H1 (cell line): Measurements from ENCODE around the gene CDC45. TPM values are rescaled to one million over a fixed set of nuclear protein-coding genes. Genes with fewer than 3 reads are reported as not detected.

Experiments used
- ASH2L ChIP-seq: fragments of 200-600, 300-600 bp; sonication (generic); IDR thresholded peaks from one replicate; pipeline ENCODE4 v1.7.1; 2017; ENCODE audit warnings: low read length
- BACH1 ChIP-seq: IDR thresholded peaks from 2 replicates; pipeline ENCODE4 v1.6.1; 2012; ENCODE audit warnings: low read length, improper control_type of control experiment
- CREB1 ChIP-seq: IDR thresholded peaks from 2 replicates; pipeline ENCODE4 v1.6.1; 2012; ENCODE audit warnings: inconsistent platforms
- EZH2 ChIP-seq: fragments of 200-600 bp; sonication (generic); IDR thresholded peaks from 2 replicates; pipeline ENCODE4 v1.7.1; 2012; ENCODE audit warnings: low read depth, mild to moderate bottlenecking, moderate library complexity, low read length, inconsistent platforms; ENCODE audit not compliant: severe bottlenecking
- GTF2F1 ChIP-seq: IDR thresholded peaks from 2 replicates; pipeline ENCODE4 v1.6.1; 2012; ENCODE audit warnings: low read depth, low read length, improper control_type of control experiment, borderline replicate concordance
- HDAC2 ChIP-seq, 2 experiments: fragments of 300-600 bp in 1 of 2; sonication (generic) in 1 of 2; IDR thresholded peaks; 2 replicates each; pipeline ENCODE4 v1.6.1; 2011 to 2012; ENCODE audit warnings: low read depth in 2 of 2, low read length in 2 of 2, mild to moderate bottlenecking in 2 of 2, moderate library complexity in 2 of 2, borderline replicate concordance in 1 of 2, inconsistent platforms in 1 of 2
- JUND ChIP-seq: IDR thresholded peaks from 2 replicates; pipeline ENCODE4 v1.6.1; 2011; ENCODE audit warnings: mild to moderate bottlenecking, improper control_type of control experiment, low read length
- KDM1A ChIP-seq: fragments of 200-600, 300-600 bp; sonication (generic); IDR thresholded peaks from 2 replicates; pipeline ENCODE4 v1.7.1; 2016; ENCODE audit warnings: mild to moderate bottlenecking, low read length, borderline replicate concordance
- KDM4A ChIP-seq: IDR thresholded peaks from one replicate; pipeline ENCODE4 v1.7.1; 2012; ENCODE audit warnings: low read depth, mild to moderate bottlenecking, moderate library complexity, low read length, inconsistent platforms; ENCODE audit not compliant: severe bottlenecking
- KDM5A ChIP-seq: fragments of 200-600 bp; IDR thresholded peaks from 2 replicates; pipeline ENCODE4 v1.7.1; 2012; ENCODE audit warnings: mild to moderate bottlenecking, low read length, inconsistent platforms, mixed read lengths
- POU5F1 ChIP-seq: IDR thresholded peaks from 2 replicates; pipeline ENCODE4 v1.6.1; 2011; ENCODE audit warnings: low read depth, mild to moderate bottlenecking, low read length, moderate library complexity
- RBBP5 ChIP-seq: IDR thresholded peaks from 2 replicates; pipeline ENCODE4 v1.7.1; 2012; ENCODE audit warnings: low read depth, mild to moderate bottlenecking, inconsistent platforms, low read length, moderate library complexity, borderline replicate concordance
- RXRA ChIP-seq: IDR thresholded peaks from 2 replicates; pipeline ENCODE4 v1.6.1; 2011; ENCODE audit warnings: low read depth, mild to moderate bottlenecking, low read length, moderate library complexity; ENCODE audit not compliant: insufficient read depth
- SP2 ChIP-seq: IDR thresholded peaks from 2 replicates; pipeline ENCODE4 v1.6.1; 2012; ENCODE audit warnings: mild to moderate bottlenecking, low read length, inconsistent platforms
- SUZ12 ChIP-seq: fragments of 200-600 bp; sonication (generic); IDR thresholded peaks from 2 replicates; pipeline ENCODE4 v1.6.1; 2012; ENCODE audit warnings: mild to moderate bottlenecking, inconsistent platforms, low read length, moderate library complexity, mixed read lengths
- TAF1 ChIP-seq: IDR thresholded peaks from 2 replicates; pipeline ENCODE4 v1.6.1; 2011; ENCODE audit warnings: mild to moderate bottlenecking, low read depth, low read length
- TBP ChIP-seq: IDR thresholded peaks from 2 replicates; pipeline ENCODE4 v1.6.1; 2011; ENCODE audit warnings: low read depth, low read length, improper control_type of control experiment
- TCF12 ChIP-seq: IDR thresholded peaks from 2 replicates; pipeline ENCODE4 v1.6.1; 2011; ENCODE audit warnings: low read depth, mild to moderate bottlenecking, low read length
- TEAD4 ChIP-seq: IDR thresholded peaks from 2 replicates; pipeline ENCODE4 v1.6.1; 2012; ENCODE audit warnings: low read depth, low read length, inconsistent platforms, mixed read lengths
- polyA plus RNA-seq, 7 experiments: library from polyadenylated mRNA; depleted of rRNA in 3 of 7; stranded (reverse) in 5 of 7; unstranded in 2 of 7; fragments of >200 nt in 5 of 7; fragments of 200-250 nt in 2 of 7; gene quantifications; 1 replicate in 5 of 7; 2 replicates in 1 of 7; 4 replicates in 1 of 7; pipeline versions ENCODE4 v1.2.1 to v1.2.3, GENCODE V29; 2011 to 2013; ENCODE audit warnings: missing spikeins in 2 of 7, mixed read lengths in 2 of 7
- total RNA-seq: library from RNA; stranded (reverse); fragmentation: NEBNext Ultra II Directional; extraction: Animal tissue kit (Norgen Biotek cat#: 25700); gene quantifications from 2 replicates; pipeline ENCODE4 v1.2.1, GENCODE V29; 2021
- TF ChIP-seq, protein P1 (sequence below): IDR thresholded peaks from 2 replicates; pipeline ENCODE4 v1.6.1; 2011; ENCODE audit warnings: low read length, improper control_type of control experiment
- TF ChIP-seq, protein P2 (sequence below): IDR thresholded peaks from 2 replicates; pipeline ENCODE4 v1.6.1; 2012; ENCODE audit warnings: inconsistent platforms

CDC45 gene
- total and polyA plus RNA-seq, 2 of the 8 experiments (the other 6 are each of a cell fraction or from before 2014, with no cell fraction given) = 31.9 to 37.7 TPM

DNA sequence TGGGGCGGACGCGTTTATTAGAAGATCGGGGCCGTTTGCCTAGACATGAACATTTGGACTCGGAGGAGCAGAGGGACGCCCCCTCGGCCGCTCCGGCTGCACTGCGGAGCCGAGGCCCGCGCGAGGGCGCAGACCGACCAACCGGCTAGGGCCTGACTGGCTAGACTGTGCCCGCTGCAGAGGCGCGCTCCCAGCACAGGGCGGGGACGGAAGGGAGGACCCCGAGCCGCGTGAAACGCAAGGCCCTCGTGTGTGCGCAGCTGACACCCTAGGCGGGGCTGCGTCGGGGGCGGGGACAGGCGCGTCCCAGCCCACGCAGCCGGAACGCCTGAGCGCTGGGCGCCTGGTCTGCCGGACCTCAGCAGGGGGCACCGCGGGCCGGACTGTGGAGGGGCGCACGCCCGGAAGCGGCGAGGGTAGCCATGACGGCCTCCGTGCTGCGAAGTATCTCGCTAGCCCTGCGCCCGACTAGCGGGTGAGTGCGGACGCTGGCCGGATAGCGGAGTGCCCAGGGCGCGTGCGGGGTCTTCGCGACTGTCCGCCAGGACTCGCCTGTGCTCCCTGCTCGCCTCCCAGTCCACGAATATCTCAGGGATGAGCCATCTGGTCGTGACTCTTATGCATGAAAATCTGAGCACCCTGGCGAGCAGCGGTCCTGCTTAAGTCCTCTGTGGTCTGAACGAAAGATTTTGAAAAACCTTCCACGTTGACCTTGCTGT lies 47.4 kb upstream of the CDC45 start, which contains the start of gene MRPL40 (continued):
- TF ChIP-seq, protein P1, sequence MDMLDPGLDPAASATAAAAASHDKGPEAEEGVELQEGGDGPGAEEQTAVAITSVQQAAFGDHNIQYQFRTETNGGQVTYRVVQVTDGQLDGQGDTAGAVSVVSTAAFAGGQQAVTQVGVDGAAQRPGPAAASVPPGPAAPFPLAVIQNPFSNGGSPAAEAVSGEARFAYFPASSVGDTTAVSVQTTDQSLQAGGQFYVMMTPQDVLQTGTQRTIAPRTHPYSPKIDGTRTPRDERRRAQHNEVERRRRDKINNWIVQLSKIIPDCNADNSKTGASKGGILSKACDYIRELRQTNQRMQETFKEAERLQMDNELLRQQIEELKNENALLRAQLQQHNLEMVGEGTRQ = peak; percentile 5; the same call in 1 of the 2 replicates
- peak; percentile 82 for TF ChIP-seq BACH1
- TF ChIP-seq RXRA = no peak
- TF ChIP-seq, protein P2, sequence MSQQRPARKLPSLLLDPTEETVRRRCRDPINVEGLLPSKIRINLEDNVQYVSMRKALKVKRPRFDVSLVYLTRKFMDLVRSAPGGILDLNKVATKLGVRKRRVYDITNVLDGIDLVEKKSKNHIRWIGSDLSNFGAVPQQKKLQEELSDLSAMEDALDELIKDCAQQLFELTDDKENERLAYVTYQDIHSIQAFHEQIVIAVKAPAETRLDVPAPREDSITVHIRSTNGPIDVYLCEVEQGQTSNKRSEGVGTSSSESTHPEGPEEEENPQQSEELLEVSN = peak; percentile 51
- peak; percentile 64 for TF ChIP-seq KDM4A
- peak; percentile 70 to 83; a peak in 1 of 4 replicates for TF ChIP-seq HDAC2 (IDR thresholded peaks at IDR 0.05; ENCODE audit: borderline replicate concordance in 1 of 2, low read depth in 2 of 2, low read length in 2 of 2)
- TF ChIP-seq KDM5A = peak; percentile 35; the same call in 1 of the 2 replicates
- peak; percentile 22; the same call in 1 of the 2 replicates for TF ChIP-seq SUZ12
- TF ChIP-seq TEAD4 = no peak
- no peak for TF ChIP-seq POU5F1
- peak; percentile 79 for TF ChIP-seq TBP
- no peak for TF ChIP-seq SP2
- TF ChIP-seq JUND = no peak
- TF ChIP-seq CREB1 = peak; percentile 73
- peak; percentile 92 for TF ChIP-seq ASH2L
- no peak for TF ChIP-seq GTF2F1
- TF ChIP-seq TCF12 = no peak
- TF ChIP-seq KDM1A = no peak
- TF ChIP-seq TAF1 = peak; percentile 78
- peak; percentile 79 for TF ChIP-seq RBBP5
- TF ChIP-seq EZH2 = no peak
